ENCODE results near the gene ZDHHC14. TPM values are rescaled to one million over a fixed set of nuclear protein-coding genes. Genes with fewer than 3 reads are reported as not detected.

Gene ZDHHC14
- total RNA-seq, 1 experiment from 2014 or later, result 1.7 TPM

- Histone ChIP-seq H3K4me1 (ENCODE audit: insufficient read depth, low read length) (no peaks in the 10 kb centered on the region), H3K9me3 (ENCODE audit: control insufficient read depth, low read depth, low read length) (peaks cover 8% of the 10 kb centered on the region), H3K4me2 (ENCODE audit: insufficient read depth, insufficient read length, low read length) (no peak overlapping the region), H2BK15ac (ENCODE audit: low read depth, low read length) (no peak overlapping the region), H4K5ac (ENCODE audit: insufficient read length, low read depth, low read length) (no peak overlapping the region), H3K23me2 (ENCODE audit: insufficient read length, low read depth, low read length, poor library complexity, severe bottlenecking) (no peaks in the 10 kb centered on the region), H2AK5ac (ENCODE audit: insufficient read length, low read length) (no peak overlapping the region), H4K20me1 (ENCODE audit: control insufficient read depth, insufficient read depth, insufficient read length) (no peaks in the 10 kb centered on the region), H3K79me1 (ENCODE audit: insufficient read depth, low read depth, low read length, poor library complexity, severe bottlenecking) (no peaks in the 10 kb centered on the region), H3K56ac (ENCODE audit: insufficient read length, low read depth, low read length) (no peak overlapping the region), H3T11ph (ENCODE audit: low read length) (no peak overlapping the region), H3K14ac (ENCODE audit: insufficient read depth, low read length) (no peak overlapping the region), H3K4ac (ENCODE audit: low read depth, low read length) (no peak overlapping the region), H3K23ac (ENCODE audit: insufficient read length, low read depth, low read length) (no peak overlapping the region), H2BK5ac (ENCODE audit: insufficient read length, low read length) (no peak overlapping the region), H2AFZ (ENCODE audit: low read length) (no peak overlapping the region), H3K9ac (ENCODE audit: extremely low read depth, insufficient read length, low read length) (no peak overlapping the region), H3K27ac (ENCODE audit: insufficient read length, low read depth, low read length) (no peak overlapping the region), H3K18ac (ENCODE audit: insufficient read length, low read depth, low read length) (no peak overlapping the region), H2BK12ac (ENCODE audit: insufficient read length, low read depth, low read length) (no peak overlapping the region), H4K8ac (replicated peaks; ENCODE audit: insufficient read length, low read depth, low read length) (no peak overlapping the region), H2BK120ac (ENCODE audit: low read depth, low read length, poor library complexity, severe bottlenecking) (no peak overlapping the region), H3K27me3 (ENCODE audit: insufficient read depth, low read length) (no peaks in the 10 kb centered on the region), H2BK20ac (ENCODE audit: low read depth, low read length, poor library complexity, severe bottlenecking) (no peak overlapping the region), H3K79me2 (ENCODE audit: insufficient read depth, low read length) (no peaks in the 10 kb centered on the region), H4K91ac (ENCODE audit: insufficient read length, low read depth, low read length) (no peak overlapping the region)
- H3K4me3 Mint-ChIP-seq, result no peak overlapping the region
- peaks cover 11% of the 10 kb centered on the region for H3K27me3 Mint-ChIP-seq (ENCODE audit: low read depth)
- no peak overlapping the region; a peak in 1 of 7 replicates for H3K27ac Mint-ChIP-seq
- no peak for DNase-seq
- peaks cover 6 to 11% of the 10 kb centered on the region in 2 experiments for H3K4me1 Mint-ChIP-seq
- WGBS (ENCODE audit: extremely low coverage, insufficient read length, low lambda C conversion rate), result no CpG with 5 or more reads among the region's 10 CpGs
- peaks cover 14 to 21% of the 10 kb centered on the region in 2 experiments for H3K9me3 Mint-ChIP-seq
- H3K36me3 Mint-ChIP-seq (ENCODE audit: insufficient read depth in 1 of 3, low read depth in 3 of 3), result peaks cover 0 to 19% (median 9%) of the 10 kb centered on the region in 3 experiments; a peak in 5 of 7 replicates
- no peak for TF ChIP-seq CTCF (conservative IDR thresholded peaks at IDR 0.05)
These were observed 344.2 kb downstream of the ZDHHC14 start for GRCh38 chr6:157724960-157725741.

Measured in H9 (cell line).